Mucosa of stomach (tissue), 1 donor: ENCODE results near the gene VAV1.

Source experiments
- H3K27me3 ChIP-seq: one replicate; pipeline ENCODE4 v1.7.0; 2013; ENCODE audit warnings: mild to moderate bottlenecking, low read length; ENCODE audit not compliant: control insufficient read depth, insufficient read depth
- H3K36me3 ChIP-seq: one replicate; pipeline ENCODE4 v1.7.0; 2013; ENCODE audit warnings: low read length; ENCODE audit not compliant: control insufficient read depth, insufficient read depth
- H3K4me1 ChIP-seq: one replicate; pipeline ENCODE4 v1.7.0; 2013; ENCODE audit warnings: mild to moderate bottlenecking, low read length; ENCODE audit not compliant: control insufficient read depth, insufficient read depth
- H3K4me3 ChIP-seq: one replicate; pipeline ENCODE4 v1.7.0; 2013; ENCODE audit warnings: low read length
- H3K9ac ChIP-seq: one replicate; pipeline ENCODE4 v1.7.0; 2013; ENCODE audit warnings: mild to moderate bottlenecking, low read length, moderate library complexity
- H3K9me3 ChIP-seq: one replicate; pipeline ENCODE4 v1.7.0; 2013; ENCODE audit warnings: mild to moderate bottlenecking, low read length, moderate library complexity; ENCODE audit not compliant: control insufficient read depth
- donor health status: Pancreatic carcinoma.

Gene VAV1

GRCh38 chr19:6731822-6732221 lies 40.7 kb upstream of the VAV1 start:
- peaks cover 7% of the 10 kb centered on the region for H3K36me3 ChIP-seq
- H3K4me1 ChIP-seq = peaks cover 41% of the 10 kb centered on the region
- no peaks in the 10 kb centered on the region for H3K9me3 ChIP-seq
- H3K9ac ChIP-seq = no peak overlapping the region
- no peaks in the 10 kb centered on the region for H3K27me3 ChIP-seq
- H3K4me3 ChIP-seq = no peak overlapping the region

DNA sequence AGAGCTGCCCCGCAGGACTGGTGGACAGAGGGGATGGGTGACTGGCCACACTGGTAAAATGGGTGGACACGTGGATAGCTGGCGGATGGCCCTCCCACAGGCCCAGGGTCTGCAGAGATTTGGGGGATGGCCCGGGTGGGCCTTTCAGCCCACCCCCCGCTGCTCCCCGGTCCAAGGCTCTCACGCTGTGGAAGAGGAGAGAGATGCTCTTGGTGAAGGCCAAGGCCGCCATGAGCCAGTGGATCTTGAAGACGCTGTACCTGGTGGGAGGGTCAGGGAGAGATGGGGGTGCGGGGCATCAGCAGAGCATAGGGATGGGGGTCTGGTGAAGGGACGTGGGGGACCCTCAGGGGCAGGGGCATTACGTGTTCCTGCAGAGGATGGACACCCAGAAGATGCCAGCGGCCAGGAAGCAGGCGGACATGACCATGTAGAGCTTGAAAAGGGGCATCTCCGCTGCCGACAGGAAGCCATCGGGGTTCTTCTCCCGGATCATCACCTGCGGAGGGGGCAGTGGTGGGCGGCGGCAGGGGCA lies 39.6 kb upstream of the VAV1 start:
- H3K36me3 ChIP-seq = peaks cover 7% of the 10 kb centered on the region
- no peak overlapping the region for H3K9ac ChIP-seq
- H3K4me1 ChIP-seq = peaks cover 42% of the 10 kb centered on the region
- H3K9me3 ChIP-seq = no peaks in the 10 kb centered on the region
- H3K4me3 ChIP-seq = no peak overlapping the region
- no peaks in the 10 kb centered on the region for H3K27me3 ChIP-seq

GRCh38 chr19:6733338-6734095 lies 39.0 kb upstream of the VAV1 start:
- Histone ChIP-seq H3K9ac (no peak overlapping the region), H3K4me3 (no peak overlapping the region), H3K4me1 (peaks cover 44% of the 10 kb centered on the region), H3K27me3 (no peaks in the 10 kb centered on the region), H3K36me3 (peaks cover 7% of the 10 kb centered on the region), H3K9me3 (no peaks in the 10 kb centered on the region)

DNA sequence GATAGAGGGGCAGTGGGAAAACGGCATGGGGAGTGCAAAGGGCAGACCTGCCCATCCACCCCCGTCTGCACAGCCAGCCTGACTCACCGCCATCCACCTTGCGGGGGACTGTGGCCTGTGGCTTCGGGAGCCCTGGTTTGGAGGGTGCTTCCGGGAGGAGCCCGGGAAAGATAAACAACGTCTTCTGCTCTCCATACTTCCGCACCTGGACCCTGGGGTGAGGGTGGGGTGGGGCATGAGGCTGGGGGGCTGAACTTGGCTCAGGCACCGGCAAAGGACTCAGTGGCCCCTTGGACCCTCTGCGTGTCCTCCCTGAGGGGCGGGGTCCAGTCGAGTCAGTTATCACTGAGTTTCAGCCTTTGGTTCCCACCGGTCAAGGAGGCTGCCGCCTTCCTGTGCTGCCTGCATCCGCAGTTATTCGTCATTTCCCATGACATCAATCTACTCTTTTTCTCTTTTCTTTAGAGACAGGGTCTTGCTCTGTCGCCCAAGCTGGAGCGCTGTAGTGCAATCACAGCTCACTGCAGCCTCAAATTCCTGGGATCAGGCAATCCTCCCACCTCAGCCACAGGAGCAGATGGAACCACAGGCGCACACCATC lies 38.3 kb upstream of the VAV1 start:
- peaks cover 44% of the 10 kb centered on the region for H3K4me1 ChIP-seq
- H3K27me3 ChIP-seq = no peaks in the 10 kb centered on the region
- no peaks in the 10 kb centered on the region for H3K9me3 ChIP-seq
- no peak overlapping the region for H3K4me3 ChIP-seq
- H3K9ac ChIP-seq = no peak overlapping the region
- H3K36me3 ChIP-seq = peaks cover 7% of the 10 kb centered on the region

- H3K36me3 ChIP-seq = peaks cover 7% of the 10 kb centered on the region
- H3K9me3 ChIP-seq = no peaks in the 10 kb centered on the region
- H3K4me1 ChIP-seq = peaks cover 35% of the 10 kb centered on the region
- no peaks in the 10 kb centered on the region for H3K27me3 ChIP-seq
- H3K4me3 ChIP-seq = no peak overlapping the region
- H3K9ac ChIP-seq = peak overlapping the region; percentile 73
Observed at GRCh38 chr19:6735181-6735911, 37.2 kb upstream of the VAV1 start.

GRCh38 chr19:6736169-6736916 lies 36.2 kb upstream of the VAV1 start:
- Histone ChIP-seq H3K9ac (peak overlapping the region; percentile 73), H3K36me3 (peaks cover 7% of the 10 kb centered on the region), H3K9me3 (no peaks in the 10 kb centered on the region), H3K4me3 (peak overlapping the region; percentile 29), H3K4me1 (peaks cover 36% of the 10 kb centered on the region), H3K27me3 (no peaks in the 10 kb centered on the region)

- Histone ChIP-seq H3K4me3 (peak overlapping the region; percentile 29), H3K9me3 (no peaks in the 10 kb centered on the region), H3K4me1 (peaks cover 36% of the 10 kb centered on the region), H3K9ac (peak overlapping the region; percentile 73), H3K36me3 (peaks cover 7% of the 10 kb centered on the region), H3K27me3 (no peaks in the 10 kb centered on the region)
Observed at GRCh38 chr19:6736917-6737283, 35.6 kb upstream of the VAV1 start.

- H3K4me1 ChIP-seq = peaks cover 36% of the 10 kb centered on the region
- peaks cover 7% of the 10 kb centered on the region for H3K36me3 ChIP-seq
- H3K9me3 ChIP-seq = no peaks in the 10 kb centered on the region
- peak within 1 kb of the TSS; percentile 29 for H3K4me3 ChIP-seq
- H3K9ac ChIP-seq = peak within 1 kb of the TSS; percentile 73
- H3K27me3 ChIP-seq = no peaks in the 10 kb centered on the region
Observed at GRCh38 chr19:6737284-6737872, 35.1 kb upstream of the VAV1 start, which contains the start of gene GPR108. Gene GPR108, minus strand, starts transcription at chr19:6737580. Its CDS starts 4 bp downstream, at chr19:6737576.

DNA sequence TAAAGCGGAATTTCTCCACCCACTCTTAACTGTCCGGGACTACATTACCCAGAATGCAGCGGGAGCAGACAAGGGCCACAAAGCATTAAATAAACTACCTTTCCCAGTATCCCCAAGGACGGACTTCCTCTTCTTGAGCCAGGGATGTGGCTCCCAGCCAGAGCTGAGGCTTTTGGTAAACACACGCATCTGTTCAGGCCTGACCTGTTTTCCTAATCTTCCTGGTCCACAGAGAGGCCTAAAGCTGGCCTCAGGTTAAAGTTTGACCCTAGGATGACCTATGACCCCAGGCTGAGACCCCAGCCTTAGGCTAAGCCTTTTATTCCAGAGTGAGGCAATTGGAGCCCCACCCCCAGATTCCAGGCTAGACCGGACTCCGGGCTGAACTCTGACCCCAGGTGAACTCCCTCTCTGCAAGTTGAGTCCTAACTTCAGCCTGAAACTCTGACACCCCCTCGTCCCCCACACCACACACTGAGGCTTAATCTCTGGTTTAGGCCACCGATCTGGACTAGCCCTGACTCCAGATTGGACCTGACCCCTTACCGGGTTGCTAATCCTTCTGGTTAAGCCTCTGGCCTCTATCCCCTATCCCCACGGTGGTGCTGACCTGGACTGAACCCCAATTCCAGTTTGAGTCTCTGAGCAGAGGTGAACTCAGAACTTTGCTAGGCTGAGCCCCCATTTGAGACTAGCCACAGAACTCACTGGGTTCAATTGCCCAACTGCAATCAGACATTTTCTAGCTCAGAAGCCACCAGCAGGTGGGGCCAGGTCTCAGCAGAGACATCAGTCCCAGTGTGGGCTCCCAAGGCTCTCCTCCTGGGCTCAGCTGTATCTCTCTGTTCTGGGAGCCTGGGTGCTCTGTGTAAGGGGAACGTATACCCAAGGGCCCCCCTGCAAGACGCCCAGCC lies 34.4 kb upstream of the VAV1 start:
- Histone ChIP-seq H3K27me3 (no peaks in the 10 kb centered on the region), H3K36me3 (peaks cover 4% of the 10 kb centered on the region), H3K9ac (no peak overlapping the region), H3K4me3 (peak overlapping the region; percentile 57), H3K9me3 (no peaks in the 10 kb centered on the region), H3K4me1 (peaks cover 36% of the 10 kb centered on the region)

DNA sequence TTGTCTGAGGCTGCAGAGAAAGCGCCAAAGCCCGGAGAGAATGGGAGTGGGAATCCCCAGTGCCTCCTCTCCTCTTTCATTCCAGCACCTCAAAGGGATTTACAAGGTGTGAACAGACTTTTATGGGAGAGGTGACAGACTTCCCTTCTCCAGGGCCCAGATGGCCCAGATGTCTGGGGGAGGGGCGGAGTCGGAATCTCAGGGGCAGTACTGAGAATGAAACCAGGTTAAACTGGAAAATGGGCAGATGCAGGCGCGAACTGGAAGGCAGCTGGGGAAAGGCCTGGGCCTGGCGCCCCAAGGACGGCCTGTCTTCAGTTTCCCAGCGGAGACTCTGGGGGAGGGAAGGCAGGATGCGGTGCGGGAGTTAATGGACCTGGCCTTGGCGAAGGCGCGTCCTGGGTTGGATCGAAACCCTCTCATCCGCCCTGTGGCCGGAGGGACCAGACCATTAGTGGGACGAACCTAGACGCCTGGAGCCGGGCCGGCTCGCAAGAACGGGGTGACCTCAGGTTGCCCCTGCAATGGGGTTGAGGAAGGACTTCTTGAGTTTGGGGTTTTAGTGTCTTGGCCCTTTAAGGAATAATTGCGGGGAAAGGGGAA lies 33.6 kb upstream of the VAV1 start:
- peak overlapping the region; percentile 57 for H3K4me3 ChIP-seq
- H3K4me1 ChIP-seq = peaks cover 38% of the 10 kb centered on the region

More for the DNA sequence above, 33.6 kb upstream of the VAV1 start:
- H3K9me3 ChIP-seq = no peaks in the 10 kb centered on the region
- H3K36me3 ChIP-seq = no peaks in the 10 kb centered on the region
- H3K9ac ChIP-seq = peak overlapping the region; percentile 67
- H3K27me3 ChIP-seq = no peaks in the 10 kb centered on the region
